HG02642 (cell line): ENCODE data around the gene GPR22.

ENCODE experiments used
- ATAC-seq: cut with Tn5 transposase; IDR thresholded peaks from one replicate; pipeline ENCODE4 v1.9.1; 2021; ENCODE audit warnings: mild to moderate bottlenecking; ENCODE audit not compliant: unreplicated experiment, poor library complexity

GPR22 gene

DNA sequence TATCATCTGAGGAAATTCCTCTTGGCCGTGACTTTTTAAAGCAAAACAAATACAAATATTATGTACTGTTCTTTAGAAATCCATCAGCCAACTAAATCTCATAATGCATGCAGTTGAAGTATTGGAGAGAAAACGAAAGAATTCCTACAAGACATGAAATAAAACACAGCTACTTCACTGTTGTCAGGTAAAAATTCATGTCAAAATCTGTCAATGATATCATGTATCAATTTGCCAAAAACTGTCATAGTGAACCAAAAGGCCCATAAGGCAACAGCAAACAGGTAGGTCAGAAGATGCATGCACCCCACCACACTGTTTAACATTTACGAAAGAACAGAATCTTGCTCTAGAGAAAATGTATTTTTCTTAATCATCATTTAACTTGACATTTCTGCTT lies 2.3 kb downstream of the GPR22 start:
- no peak for ATAC-seq

DNA sequence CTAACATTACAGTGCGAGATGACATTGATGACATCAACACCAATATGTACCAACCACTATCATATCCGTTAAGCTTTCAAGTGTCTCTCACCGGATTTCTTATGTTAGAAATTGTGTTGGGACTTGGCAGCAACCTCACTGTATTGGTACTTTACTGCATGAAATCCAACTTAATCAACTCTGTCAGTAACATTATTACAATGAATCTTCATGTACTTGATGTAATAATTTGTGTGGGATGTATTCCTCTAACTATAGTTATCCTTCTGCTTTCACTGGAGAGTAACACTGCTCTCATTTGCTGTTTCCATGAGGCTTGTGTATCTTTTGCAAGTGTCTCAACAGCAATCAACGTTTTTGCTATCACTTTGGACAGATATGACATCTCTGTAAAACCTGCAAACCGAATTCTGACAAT lies 4.3 kb downstream of the GPR22 start:
- ATAC-seq = no peak

- no peak for ATAC-seq
These were observed 9.4 kb downstream of the GPR22 start for GRCh38 chr7:107479303-107479702.

DNA sequence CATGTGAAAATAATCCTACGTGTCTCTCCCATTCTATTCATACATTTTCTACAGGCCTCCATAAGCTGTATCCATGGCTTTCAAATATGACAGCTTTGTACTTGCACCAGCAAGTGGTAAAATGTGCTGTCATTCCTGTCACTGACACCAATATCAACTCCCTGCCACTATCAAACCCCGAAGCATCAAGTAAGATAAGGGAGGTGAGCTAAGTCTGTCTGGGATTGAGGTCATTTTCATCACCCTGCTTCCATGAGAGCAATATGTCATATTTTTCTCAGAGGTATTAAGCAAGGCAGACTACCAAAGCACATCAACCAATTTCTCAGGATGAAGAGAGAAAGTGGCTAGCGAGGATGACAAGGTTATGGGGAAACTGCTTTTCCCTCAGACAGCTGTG lies 11.1 kb downstream of the GPR22 start:
- ATAC-seq = no peak

- ATAC-seq = no peak
These were observed 12.7 kb downstream of the GPR22 start for GRCh38 chr7:107482571-107482970.

GRCh38 chr7:107486041-107486440 lies 16.2 kb downstream of the GPR22 start:
- ATAC-seq = no peak

- no peak for ATAC-seq
These were observed 23.0 kb downstream of the GPR22 start for GRCh38 chr7:107492875-107493274.

DNA sequence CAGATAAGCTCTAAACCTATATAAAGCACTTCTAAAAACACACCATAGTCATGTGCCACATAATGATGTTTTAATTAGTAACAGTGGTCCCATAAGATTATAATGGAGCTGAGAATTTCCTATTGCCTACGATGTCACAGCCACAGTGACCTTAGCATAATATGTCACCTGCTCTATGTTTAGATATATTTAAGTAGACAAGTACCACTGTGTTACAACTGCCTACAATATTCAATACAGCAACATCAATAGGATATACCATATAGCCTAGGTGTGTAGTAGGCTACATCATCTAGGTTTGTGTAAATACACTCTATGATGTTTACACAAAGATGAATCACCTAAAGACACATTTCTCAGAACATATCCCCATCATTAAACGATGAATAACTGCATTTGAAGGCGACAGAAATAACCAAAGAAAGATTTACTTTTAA lies 24.5 kb downstream of the GPR22 start:
- ATAC-seq = no peak

DNA sequence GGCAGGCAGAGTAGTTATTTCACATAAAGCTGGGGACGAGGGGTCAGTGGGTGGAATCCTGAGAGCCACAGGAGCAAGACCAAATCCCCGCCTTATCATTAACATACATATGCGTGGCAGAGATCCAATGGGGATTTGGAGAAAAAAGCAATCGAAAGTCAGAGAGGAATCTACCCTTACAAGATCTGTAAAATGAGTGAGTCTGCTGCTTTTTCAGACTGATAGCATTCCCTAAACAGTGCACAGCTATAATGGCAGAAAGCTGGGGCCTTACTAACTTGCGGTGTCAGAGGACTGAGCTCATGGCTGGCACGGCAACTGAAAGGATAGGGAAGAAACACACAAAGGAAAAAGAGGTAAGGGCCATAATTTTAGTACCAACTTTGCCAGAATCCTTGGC lies 25.0 kb downstream of the GPR22 start:
- ATAC-seq = no peak

DNA sequence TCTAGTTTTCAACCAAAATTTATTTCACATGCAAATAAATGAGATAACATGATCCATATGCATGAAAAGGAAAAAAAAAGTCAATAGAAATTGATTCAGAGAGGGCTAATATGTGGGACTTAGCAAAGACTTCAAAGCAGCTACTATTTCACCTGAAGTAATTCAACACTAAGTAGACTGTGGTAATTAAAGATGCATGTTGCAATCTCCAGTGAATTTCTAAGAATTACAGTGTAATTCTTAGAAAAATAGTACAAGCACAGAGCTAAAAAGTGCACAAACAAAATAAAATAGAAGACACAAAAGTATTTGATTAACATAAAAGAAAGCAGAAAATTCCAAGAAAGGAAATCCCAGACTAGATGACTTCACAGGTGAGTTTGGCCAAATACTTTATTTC lies 25.7 kb downstream of the GPR22 start:
- ATAC-seq = no peak

DNA sequence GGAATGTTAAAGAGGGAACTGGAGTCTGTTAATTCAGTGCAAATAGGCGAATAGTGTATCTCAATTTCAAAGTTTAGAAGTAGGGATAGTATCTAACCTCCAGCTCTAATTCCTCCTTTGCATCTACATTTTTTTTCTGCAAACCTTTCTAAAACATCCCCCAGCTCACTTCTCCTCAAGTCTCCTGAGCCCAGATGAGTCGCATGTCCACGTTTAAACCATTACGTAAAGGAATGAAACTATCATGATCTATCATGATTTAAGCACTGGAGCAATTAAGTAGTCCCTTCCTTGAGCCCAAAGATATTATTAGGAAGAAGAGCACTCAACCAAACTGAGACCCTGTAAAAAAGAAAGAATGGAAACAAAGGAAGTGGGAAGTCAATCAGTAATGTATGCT lies 29.9 kb downstream of the GPR22 start:
- no peak for ATAC-seq

GRCh38 chr7:107501593-107501992 lies 31.7 kb downstream of the GPR22 start:
- no peak for ATAC-seq

GRCh38 chr7:107502154-107502553 lies 32.3 kb downstream of the GPR22 start:
- ATAC-seq = no peak

GRCh38 chr7:107502797-107503196 lies 32.9 kb downstream of the GPR22 start:
- ATAC-seq = no peak

GRCh38 chr7:107503687-107504086 lies 33.8 kb downstream of the GPR22 start:
- no peak for ATAC-seq

GRCh38 chr7:107505362-107505761 lies 35.5 kb downstream of the GPR22 start:
- no peak for ATAC-seq

GRCh38 chr7:107505997-107506673 lies 36.3 kb downstream of the GPR22 start:
- no peak for ATAC-seq

DNA sequence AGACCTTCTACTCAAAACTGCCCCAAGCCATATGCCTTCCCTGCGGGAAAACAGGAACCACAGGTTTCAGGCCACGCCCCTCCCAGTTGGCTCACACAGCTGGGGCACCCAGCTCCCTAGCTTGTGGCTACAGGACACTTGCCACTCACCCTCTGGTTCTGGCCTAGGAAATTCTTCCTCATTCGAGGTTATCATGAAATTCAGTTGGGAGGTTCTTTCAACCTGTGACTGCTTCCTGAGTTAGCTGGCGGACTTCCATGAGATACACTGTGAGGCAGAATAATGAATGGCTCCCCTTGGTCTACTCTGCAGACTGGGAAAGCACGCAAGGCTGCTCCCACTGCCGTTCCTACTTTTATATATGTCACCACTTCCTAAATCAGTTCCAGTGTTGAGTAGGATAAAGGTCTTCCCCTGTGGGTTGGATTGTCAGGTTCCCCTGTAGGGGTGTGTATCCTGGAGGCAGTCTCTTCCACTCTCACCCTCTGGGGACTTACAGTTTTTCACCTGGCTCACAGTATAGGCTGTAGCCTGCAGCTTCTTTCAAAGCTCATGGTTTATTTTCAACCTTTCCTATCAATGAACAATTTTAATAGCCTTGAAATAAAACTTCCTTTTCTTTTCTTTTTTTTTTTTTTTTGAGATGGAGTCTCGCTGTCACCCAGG lies 37.0 kb downstream of the GPR22 start:
- ATAC-seq = no peak
